Activated CD4-positive, alpha-beta T cell treated with anti-CD3 and anti-CD28 coated beads for 24 hours (primary cell): Measurements from ENCODE around the gene TRIM61.
"Not testable (repeated sequence)": the region's sequence is repeated elsewhere in the genome, so short reads cannot be mapped to it uniquely, and the experiment has no call there.

Source experiments
- DNase-seq, 2 donors: peaks; one replicate each; pipeline ENCODE4 v3.0.0-alpha.2; 2020; ENCODE audit warnings: low read depth in 2 of 2

The TRIM61 gene

DNA sequence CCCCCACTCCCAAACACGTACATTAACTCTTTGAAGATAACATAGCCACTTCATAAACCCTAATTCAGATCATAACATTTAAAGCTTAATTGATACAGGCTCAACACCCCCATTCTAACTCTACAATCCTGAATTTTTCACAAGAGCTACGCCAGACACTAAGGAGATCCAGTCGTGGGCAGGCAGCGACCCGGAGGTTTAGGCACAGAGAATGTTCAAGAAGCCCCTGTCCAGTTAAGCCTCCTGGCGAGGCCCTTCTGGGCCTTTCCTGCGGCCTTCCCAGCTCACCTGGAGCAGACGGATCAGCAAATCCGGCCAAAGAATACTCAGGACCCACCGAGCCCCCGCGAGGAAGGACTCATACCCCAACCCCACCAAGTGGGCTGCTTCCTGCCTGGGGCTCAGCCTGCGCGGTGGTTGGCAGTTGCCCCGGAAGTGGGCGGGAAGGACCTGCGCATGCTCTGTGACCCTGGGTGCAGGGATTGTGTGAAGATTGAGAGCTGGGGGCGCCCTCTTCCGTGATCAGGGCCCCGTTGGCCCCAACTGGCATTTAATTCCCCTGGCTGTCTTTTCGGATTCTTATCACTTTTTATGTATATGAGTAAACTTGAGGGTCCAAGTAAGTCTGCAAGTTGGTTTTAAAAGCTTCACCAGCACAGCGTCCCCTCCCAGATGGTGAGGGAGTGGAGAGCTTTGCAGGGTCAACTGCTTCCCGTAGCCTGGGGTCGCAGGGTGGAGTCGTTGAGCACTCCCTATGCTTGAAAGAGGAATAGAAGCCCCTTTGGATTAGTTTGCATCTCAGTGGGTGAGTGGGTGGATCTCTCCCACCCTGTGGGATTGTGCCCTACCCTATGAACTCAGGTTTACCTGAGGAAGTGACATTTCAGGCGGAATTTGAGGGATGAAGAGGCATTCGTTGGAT is at the start of gene TRIM61:
TRIM61 (minus strand) TSS at position 415 of the 922 bp plus-strand sequence. CDS start 7,655 bp downstream, outside the sequence.
- DNase-seq, result peak; percentile 15 to 23

DNA sequence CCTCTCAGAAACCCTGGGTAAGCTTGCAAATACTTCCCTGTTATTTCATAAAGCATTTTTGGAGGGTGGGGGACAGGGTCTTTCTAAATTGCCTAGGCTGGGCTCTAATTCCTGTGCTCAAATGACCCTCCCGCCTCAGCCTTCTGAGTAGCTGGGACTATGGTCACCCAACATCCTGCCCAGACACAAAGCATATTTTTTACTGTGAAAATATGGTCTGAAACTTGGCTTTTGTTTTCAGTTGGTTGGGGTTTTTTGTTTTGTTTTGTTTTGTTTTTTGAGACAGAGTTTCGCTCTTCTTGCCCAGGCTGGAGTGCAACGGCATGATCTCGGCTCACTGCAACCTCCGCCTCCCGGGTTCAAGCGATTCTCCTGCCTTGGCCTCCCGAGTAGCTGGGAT is 48.3 kb upstream of the TRIM61 start:
- DNase-seq, result not testable (repeated sequence)

DNA sequence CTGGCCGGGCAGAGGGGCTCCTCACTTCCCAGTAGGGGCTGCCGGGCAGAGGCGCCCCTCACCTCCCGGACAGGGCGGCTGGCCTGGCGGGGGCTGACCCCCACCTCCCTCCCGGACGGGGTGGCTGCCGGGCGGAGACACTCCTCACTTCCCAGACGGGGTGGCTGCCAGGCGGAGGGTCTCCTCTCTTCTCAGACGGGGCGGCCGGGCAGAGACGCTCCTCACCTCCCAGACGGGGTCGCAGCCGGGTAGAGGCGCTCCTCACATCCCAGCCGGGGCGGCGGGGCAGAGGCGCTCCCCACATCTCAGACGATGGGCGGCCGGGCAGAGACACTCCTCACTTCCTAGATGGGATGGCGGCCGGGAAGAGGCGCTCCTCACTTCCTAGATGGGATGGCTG is 42.5 kb upstream of the TRIM61 start:
- DNase-seq, result not testable (repeated sequence)

DNA sequence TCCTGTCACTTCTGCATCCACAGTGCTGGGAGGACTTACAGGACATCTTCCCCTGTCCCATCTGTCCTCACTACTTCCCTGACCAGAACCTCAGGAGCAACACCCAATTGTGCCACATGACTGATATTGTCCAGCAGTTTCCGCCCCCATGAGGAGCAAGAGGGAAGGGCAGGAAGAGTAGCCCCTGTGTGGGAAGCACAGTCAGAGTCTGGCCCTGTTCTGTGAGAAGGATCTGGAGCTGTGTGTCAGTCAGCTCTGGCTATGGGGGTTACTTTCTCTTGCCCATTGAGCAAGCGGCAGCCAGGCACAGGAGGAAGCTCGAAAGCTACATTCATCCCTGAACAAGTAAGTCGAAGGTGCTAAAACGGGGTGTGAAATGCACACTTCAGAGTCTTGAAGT is 39.5 kb upstream of the TRIM61 start:
- DNase-seq, result no peak

DNA sequence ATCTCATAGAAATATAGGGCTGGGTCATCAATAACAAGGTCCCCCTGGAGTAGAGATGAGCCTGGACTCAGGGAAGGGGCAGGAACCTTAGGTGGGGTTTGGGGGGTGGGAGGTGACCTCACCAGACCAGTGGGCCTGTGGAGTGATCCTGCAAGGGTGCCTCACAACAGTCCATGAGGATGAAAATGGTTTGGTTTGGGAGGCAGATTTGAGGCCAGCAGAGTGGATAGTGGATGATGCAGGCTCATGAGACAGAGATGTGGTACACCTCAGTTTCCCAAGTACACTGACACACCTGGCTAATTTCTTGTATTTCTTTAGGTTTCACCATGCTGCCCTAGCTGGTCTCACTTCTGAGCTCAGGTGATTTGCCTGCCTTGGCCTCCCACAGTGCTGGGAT is 36.2 kb upstream of the TRIM61 start:
- DNase-seq, result no peak

DNA sequence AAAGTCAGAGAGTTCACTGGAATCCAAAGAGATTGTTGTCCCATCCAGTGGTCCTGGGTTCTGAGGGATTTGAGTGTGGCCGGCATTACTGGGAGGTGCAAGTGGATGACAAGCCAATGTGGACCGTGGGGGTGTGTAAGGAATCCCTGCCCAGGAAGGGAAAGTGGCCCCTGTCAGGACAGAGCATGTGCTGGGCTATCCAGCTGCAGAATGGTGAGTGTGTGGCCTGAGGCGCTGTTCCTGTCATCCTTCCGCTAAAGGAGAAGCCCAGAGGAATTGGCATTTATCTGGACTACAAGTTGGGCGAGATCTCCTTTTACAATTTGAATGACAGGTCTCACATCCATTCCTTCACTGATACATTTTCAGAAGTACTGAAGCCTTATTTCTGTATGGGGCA is 33.9 kb upstream of the TRIM61 start:
- DNase-seq, result no peak

DNA sequence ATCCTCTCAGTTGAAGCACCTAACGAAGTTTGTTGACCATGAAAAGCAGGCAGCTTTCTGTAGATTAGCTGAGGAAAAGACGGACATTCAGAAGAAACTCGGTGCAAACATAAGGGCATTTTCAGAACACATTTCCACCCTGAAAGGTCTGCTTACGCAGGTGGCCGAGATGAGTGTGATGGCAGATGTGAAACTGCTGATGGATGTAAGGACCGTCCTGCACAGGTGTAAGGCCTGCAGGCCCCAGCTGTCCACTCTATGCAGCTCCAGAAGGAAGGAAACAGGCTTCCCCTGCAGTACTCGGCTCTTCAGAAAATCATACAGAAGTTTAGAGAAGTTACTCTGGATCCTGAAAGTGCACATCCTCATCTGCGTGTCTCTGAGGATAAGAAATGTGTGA is 33.5 kb upstream of the TRIM61 start:
- DNase-seq, result no peak

DNA sequence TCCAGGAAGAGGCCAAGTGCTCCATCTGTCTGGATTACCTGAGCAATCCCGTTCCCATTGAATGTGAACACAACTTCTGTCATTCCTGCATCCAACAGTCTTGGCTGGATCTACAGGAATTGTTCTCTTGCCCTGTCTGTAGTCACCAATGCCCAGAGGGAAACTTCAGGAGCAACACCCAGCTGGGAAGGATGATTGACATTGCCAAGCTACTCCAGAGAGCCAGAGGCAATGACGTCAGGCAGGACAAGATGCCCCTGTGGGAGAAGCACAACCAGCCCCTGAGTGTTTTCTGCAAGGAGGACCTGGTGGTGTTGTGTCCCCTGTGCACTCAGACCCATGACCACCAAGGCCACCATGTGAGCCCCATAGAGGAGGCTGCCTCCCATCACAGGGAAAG is 33.0 kb upstream of the TRIM61 start:
- DNase-seq, result no peak

DNA sequence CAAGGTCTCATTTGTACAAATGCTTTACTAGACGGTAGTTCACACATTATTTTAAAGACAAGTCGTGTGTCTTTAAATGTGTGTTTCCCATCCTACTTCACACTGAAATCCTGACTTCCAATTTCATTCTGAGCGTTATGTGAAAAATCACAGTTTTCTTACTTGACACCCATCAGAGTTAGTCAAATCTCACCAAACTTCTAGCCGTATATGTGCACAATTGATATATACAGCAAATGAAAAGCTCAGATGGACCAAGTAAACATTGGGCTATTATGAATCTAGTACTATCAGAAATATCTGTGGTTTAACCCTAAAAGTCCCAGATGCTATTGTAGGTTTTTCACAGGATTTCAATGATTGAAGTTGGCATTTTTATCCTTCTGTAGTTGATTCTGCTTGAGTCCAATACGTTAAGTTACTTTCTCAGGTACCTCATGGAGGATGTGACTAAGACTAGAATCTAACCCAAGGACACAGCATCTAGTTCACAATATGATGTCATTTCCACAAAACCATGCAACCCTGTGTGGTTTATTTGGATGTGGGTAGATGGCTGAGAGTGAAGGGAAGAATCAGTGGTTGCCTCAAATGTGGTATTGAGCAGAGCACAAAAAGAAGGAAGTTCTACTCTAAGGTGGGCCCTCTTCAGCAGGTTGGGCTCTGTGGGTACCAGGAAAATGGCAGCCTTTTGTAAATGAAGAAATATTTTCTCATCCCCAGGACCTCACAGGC is 32.2 kb upstream of the TRIM61 start:
- DNase-seq, result no peak

DNA sequence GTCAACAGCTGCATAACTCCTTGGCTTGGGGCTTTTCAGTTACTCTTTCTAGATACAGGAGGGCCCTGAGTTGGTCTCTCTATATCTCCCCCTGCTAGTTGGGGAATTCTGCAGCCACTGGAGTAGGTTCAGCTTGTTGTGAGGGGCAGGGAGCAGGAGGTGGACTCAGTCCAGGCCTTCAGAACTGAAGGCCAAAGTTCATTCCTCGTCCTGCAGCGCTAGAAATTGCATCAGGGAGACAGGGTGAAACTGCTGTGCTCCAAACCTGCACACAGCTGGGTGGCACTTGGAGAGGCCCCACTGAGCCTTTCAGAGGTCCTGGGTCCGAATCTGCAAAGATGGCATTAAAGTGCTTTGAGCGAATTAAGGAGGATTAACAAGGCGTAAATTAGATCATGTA is 29.4 kb upstream of the TRIM61 start:
- no peak for DNase-seq

DNA sequence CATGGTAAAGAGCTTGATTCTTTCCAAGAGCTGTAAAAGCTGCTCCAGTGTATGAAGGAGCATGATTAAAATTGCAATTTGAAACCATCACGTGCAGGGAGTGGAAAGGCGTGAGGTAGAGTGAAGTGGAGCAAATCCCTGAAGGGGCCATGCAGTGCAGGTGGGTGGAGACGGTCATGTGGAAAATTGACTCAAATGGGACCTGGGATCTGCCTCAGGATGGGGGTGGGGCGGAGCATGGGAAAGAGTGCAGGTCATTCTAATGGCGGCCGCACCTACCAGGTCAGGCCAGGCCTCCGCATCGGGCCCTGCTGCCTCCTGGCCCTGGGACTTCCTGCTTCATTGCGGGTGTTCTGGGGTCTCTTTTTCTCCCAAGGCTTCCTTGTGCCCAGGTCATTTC is 29.0 kb upstream of the TRIM61 start:
- no peak for DNase-seq

DNA sequence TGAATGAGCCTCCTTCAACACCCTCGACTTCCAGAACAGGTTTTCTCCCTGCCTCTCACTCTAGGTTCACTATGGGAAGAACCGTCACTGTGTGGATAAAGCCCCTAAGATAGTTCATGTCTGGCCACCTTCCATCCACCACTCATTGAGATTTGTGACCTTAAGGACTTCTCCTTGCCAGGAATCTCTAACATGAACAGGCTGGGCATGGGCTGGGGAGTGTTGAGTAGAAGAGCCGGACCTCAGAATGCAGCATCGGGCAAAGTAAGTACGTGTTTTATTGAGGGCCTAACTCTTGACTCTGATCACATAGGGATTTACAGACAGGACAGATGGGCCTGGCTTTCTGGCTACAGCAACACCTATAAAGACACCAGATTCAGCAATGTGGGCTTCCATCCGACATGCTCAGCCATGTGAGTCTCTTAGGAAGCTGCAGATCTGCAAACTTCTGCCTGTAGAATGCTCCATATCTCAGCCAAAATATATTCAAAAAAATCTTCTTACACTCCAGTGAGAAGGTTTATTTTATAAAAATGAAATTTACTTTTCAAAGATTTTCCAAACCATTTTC is 28.0 kb upstream of the TRIM61 start:
- no peak for DNase-seq

DNA sequence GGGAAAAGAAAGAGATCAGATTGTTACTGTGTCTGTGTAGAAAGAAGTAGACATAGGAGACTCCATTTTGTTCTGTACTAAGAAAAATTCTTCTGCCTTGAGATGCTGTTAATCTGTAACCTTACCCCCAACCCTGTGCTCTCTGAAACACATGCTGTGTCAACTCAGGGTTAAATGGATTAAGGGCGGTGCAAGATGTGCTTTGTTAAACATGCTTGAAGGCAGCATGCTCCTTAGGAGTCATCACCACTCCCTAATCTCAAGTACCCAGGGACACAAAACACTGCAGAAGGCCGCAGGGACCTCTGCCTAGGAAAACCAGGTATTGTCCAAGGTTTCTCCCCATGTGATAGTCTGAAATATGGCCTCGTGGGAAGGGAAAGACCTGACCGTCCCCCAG is 24.5 kb upstream of the TRIM61 start:
- not testable (repeated sequence) for DNase-seq

DNA sequence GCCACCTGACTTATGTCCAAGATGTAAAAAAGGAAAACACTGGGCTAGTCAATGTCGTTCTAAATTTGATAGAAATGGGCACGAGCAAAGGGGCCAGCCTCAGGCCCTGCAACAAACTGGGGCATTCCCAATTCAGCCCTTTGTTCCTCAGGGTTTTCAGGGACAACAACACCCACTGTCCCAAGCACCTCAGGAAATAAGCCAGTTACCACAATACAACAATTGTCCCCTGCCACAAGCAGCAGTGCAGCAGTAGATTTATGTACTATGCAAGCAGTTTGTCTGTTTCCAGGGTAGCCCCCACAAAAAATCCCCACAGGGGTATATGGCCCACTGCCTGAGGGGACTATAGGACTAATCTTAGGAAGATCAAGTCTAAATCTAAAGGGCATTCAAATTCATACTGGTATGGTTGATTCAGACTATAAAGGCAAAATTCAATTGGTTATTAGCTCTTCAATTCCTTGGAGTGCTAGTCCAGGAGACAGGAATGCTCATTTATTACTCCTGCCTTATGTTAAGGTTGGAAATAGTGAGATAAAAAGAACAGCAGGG is 21.1 kb upstream of the TRIM61 start:
- DNase-seq, result not testable (repeated sequence)

DNA sequence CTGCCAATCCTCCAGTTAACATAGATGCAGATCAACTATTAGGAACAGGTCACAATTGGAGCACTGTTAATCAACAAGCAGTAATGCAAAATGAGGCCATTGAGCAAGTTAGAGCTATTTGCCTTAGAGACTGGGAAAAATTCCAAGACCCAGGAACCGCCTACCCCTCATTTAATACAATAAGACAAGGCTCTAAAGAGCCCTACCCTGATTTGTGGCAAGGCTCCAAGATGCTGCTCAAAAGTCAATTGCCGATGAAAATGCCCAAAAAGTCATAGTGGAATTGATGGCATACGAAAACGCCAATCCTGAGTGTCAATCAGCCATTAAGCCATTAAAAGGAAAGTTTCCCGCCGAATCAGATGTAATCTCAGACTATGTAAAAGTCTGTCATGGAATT is 20.5 kb upstream of the TRIM61 start:
- DNase-seq, result no peak

DNA sequence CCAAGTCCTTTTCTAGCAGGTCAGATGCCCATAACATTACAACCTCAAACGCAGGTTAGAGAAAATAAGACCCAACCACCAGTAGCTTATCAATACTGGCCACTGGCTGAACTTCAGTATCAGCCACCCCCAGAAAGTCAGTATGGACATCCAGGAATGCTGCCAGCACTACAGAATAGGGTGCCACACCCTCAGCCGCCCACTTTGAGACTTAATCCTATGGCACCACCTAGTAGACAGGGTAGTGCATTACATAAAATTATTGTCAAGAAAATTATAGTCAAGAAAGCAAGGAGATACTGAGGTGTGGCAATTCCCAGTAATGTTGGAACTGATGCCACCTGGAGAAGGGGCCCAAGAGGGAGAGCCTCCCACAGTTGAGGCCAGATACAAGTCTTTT is 19.9 kb upstream of the TRIM61 start:
- DNase-seq, result no peak

DNA sequence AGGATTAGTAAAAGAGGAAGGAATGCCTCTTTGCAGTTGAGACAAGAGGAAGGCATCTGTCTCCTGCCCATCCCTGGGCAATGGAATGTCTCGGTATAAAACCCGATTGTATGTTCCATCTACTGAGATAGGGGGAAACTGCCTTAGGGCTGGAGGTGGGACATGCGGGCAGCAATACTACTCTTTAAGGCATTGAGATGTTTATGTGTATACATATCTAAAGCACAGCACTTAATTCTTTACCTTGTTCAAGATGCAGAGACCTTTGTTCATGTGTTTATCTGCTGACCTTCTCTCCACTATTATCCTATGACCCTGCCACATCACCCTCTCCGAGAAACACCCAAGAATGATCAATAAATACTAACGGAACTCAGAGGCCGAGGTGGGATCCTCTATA is 18.7 kb upstream of the TRIM61 start:
- not testable (repeated sequence) for DNase-seq

DNA sequence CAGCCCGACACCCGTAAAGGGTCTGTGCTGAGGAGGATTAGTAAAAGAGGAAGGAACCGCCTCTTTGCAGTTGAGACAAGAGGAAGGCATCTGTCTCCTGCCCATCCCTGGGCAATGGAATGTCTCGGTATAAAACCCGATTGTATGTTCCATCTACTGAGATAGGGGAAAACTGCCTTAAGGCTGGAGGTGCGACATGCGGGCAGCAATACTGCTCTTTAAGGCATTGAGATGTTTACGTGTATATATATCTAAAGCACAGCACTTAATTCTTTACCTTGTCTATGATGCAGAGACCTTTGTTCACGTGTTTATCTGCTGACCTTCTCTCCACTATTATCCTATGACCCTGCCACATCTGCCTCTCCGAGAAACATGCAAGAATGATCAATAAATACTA is 13.3 kb upstream of the TRIM61 start:
- DNase-seq, result not testable (repeated sequence)

DNA sequence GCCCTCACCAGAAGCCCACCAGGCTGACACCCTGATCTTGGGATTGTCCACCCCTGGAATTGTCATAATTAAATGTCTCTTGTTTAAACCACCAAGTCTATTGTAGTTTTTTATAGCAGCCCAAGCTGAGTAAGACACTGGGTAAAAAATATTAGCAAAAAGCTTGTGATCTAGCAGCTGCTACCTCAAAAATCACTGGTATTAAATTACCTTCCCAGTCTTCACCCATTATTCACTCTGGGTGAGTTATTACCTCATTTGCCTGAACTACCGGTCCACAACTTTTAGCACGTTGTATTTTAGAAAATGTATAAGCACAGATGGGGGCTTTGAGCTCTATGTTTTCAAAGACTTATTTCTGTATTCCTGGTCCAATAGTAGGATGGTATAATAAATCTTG is 12.0 kb upstream of the TRIM61 start:
- no peak for DNase-seq

DNA sequence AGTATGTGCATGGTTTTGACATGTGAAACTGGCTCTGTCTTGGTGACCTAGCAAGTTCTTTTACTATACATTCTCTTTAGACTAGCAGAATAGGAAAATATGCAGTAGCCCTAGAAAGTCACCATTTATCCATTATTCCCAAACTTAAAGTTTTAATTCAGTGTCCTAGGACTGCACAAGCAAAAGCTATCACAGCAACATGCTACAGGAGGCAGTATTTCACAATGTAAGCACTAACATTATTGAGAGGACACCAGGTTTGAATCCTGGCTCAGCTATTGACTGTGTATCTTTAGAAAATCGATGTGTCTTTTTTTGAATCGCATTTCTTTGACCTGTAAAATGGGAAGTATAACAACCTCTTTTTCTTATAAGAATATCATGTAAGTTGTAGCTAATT is 5.5 kb downstream of the TRIM61 start:
- DNase-seq, result not testable (repeated sequence)

DNA sequence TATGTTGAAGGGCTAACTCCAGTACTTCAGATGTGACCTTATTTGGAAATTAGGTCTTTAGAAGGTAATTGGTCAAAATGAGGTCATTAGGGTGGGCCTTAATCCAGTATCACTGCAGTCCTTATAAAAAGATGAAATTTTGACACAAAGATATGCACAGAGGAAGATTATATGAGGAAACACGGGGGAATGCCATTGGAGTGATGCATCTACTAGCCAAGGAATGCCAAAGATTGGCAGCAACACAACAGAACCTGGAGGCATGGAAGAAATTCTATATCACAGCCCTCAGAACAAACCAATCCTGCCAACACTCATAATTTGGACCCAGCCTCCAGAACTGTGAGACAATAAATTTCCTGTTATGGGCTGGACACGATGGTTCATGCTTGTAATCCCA is 17.6 kb downstream of the TRIM61 start:
- DNase-seq, result no peak

DNA sequence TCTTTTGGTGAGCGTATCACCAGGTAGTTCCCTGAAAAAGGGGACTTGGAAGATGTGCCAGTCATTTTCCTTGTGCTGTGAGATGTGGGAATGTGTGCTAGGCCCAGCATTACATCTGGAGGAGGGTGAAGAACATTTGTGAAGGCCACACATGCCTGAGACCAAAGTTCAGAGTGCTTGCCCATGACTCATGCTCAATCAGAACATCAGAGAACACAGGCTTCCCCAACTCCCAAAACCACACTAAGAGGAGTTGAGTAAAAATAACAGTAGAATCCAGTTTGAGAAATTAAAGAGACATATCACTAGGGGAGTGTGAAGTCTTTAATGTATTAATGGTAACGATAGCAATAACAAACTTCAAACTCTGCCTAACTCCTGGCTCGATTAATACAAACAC is 18.0 kb downstream of the TRIM61 start:
- DNase-seq, result not testable (repeated sequence)
